Activated B cell treated with CpG ODN at 0.5 μM for 24 hours (primary cell): Measurements from ENCODE around the gene SAP30BP. TPM values are rescaled to one million over a fixed set of nuclear protein-coding genes. Genes with fewer than 3 reads are reported as not detected.

Experiments
- ATAC-seq: fragments of 200-7000 bp; cut with Tn5 transposase; one replicate; pipeline ENCODE4 v1.10.0; 2021; ENCODE audit warnings: low read depth, mild to moderate bottlenecking, moderate library complexity
- CTCF ChIA-PET: fragments of 350-600 bp; sonication (Branson Sonifier 250); formaldehyde crosslinking; loops from one replicate; lab custom pipeline; 2021; ENCODE audit warnings: antibody characterized with exemption; lab: Charles Lee
- POLR2A ChIA-PET: fragments of 350-600 bp; sonication (Branson Sonifier 250); formaldehyde crosslinking; loops from one replicate; lab custom pipeline; 2021; ENCODE audit warnings: antibody characterized with exemption; lab: Charles Lee
- DNase-seq: peaks from one replicate; pipeline ENCODE4 v3.0.0; 2022
- H3K27ac Mint-ChIP-seq: one replicate; pipeline ENCODE4 v1.8.0; 2020; ENCODE audit warnings: mixed read lengths
- H3K27me3 Mint-ChIP-seq: one replicate; pipeline ENCODE4 v1.8.0; 2021; ENCODE audit warnings: mixed read lengths
- H3K36me3 Mint-ChIP-seq: one replicate; pipeline ENCODE4 v1.8.0; 2021; ENCODE audit warnings: low read depth, mixed read lengths
- H3K4me1 Mint-ChIP-seq: one replicate; pipeline ENCODE4 v1.8.0; 2021; ENCODE audit warnings: mixed read lengths
- H3K4me3 Mint-ChIP-seq: one replicate; pipeline ENCODE4 v1.8.0; 2020; ENCODE audit warnings: mild to moderate bottlenecking, mixed read lengths
- H3K9me3 Mint-ChIP-seq: one replicate; pipeline ENCODE4 v1.8.0; 2020; ENCODE audit warnings: mixed read lengths
- intact Hi-C: fragments of 100-400 bp; cut with micrococcal nuclease; formaldehyde crosslinking; loops from one replicate; pipeline ENCODE4 v1.15.1; 2024
- total RNA-seq: library from RNA; stranded (reverse); gene quantifications from 2 replicates; pipeline ENCODE4 v1.2.3, GENCODE V29; 2022
- TF ChIP-seq, protein P1 (sequence below): fragments of 200-600 bp; IDR thresholded peaks from one replicate; pipeline ENCODE4 v1.8.0; 2022; ENCODE audit warnings: antibody characterized with exemption, mild to moderate bottlenecking

SAP30BP gene
- total RNA-seq, 1 donor from 2014 or later, result 184 TPM

DNA sequence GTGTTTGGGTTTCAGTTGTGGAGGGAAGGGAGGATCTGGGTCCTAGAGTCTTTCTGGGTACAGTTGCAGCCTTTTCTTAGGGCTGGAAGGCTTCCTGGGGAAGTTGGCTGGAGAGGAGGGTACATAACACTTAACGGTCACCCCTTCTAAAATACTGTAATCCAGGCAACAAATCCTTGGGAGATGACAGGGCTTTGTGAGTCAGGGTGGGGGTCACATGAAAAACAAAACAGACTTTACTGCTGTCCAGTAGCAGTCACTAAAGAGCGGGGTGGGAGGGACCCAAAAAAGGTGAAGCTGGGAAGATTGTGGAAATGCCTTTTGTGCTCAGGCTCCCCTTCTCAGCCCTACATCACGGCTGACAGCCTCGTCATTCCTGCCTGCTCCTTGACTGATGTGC, 6.3 kb downstream of the SAP30BP start:
- CTCF ChIA-PET, result interaction anchor here (1.3 to 7.7 kb wide), 3 partner anchors 9 to 75 kb away, joined by 4 to 66 read pairs (median 12); no protein-coding TSS in a partner anchor
- intact Hi-C loops, result no loop called here
- Mint-ChIP-seq H3K9me3 (no peaks in the 10 kb centered on the region), H3K4me3 (no peak overlapping the region), H3K27me3 (no peaks in the 10 kb centered on the region), H3K4me1 (peaks cover 28% of the 10 kb centered on the region), H3K36me3 (peaks cover 69% of the 10 kb centered on the region), H3K27ac (no peak overlapping the region)
- POLR2A ChIA-PET, result no interaction called here
- TF ChIP-seq, protein P1, sequence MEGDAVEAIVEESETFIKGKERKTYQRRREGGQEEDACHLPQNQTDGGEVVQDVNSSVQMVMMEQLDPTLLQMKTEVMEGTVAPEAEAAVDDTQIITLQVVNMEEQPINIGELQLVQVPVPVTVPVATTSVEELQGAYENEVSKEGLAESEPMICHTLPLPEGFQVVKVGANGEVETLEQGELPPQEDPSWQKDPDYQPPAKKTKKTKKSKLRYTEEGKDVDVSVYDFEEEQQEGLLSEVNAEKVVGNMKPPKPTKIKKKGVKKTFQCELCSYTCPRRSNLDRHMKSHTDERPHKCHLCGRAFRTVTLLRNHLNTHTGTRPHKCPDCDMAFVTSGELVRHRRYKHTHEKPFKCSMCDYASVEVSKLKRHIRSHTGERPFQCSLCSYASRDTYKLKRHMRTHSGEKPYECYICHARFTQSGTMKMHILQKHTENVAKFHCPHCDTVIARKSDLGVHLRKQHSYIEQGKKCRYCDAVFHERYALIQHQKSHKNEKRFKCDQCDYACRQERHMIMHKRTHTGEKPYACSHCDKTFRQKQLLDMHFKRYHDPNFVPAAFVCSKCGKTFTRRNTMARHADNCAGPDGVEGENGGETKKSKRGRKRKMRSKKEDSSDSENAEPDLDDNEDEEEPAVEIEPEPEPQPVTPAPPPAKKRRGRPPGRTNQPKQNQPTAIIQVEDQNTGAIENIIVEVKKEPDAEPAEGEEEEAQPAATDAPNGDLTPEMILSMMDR, result no peak
- ATAC-seq, result no peak
- no peak for DNase-seq

DNA sequence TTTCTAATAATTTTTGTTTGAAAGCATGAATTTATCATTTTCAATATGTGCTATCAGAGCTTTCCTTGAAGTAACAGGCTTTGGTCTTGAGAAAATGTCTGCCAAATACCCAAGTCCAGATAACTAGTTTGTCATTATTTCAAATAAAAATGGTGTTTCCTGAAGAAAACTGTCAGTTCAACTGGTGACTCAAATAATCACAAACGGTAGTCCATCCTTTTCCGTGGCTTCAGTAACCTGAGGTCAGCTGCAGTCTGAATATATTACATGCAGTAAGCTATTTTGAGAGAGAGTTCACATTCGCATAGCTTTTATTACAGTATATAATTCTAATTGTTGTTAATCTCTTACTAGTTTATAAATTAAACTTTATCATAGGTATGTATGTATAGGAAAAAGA, 9.3 kb downstream of the SAP30BP start:
- peaks cover 26% of the 10 kb centered on the region for H3K4me1 Mint-ChIP-seq
- ChIA-PET POLR2A (interaction anchor here (0.7 to 1.9 kb wide), 4 partner anchors 10 to 131 kb away, joined by 3 to 16 read pairs (median 4); partner anchors contain the start of genes RECQL5 and SAP30BP), CTCF (interaction anchor here (1.4 to 7.7 kb wide), 6 partner anchors 10 to 72 kb away, joined by 3 to 66 read pairs (median 8); partner anchors contain the start of genes RECQL5, SAP30BP and SMIM5)
- H3K4me3 Mint-ChIP-seq, result no peak overlapping the region
- H3K27ac Mint-ChIP-seq, result peak overlapping the region; percentile 9
- TF ChIP-seq, protein P1, result no peak
- no peaks in the 10 kb centered on the region for H3K27me3 Mint-ChIP-seq
- intact Hi-C loops, result no loop called here
- ATAC-seq, result no peak
- H3K36me3 Mint-ChIP-seq, result peaks cover 70% of the 10 kb centered on the region
- DNase-seq, result no peak
- no peaks in the 10 kb centered on the region for H3K9me3 Mint-ChIP-seq

DNA sequence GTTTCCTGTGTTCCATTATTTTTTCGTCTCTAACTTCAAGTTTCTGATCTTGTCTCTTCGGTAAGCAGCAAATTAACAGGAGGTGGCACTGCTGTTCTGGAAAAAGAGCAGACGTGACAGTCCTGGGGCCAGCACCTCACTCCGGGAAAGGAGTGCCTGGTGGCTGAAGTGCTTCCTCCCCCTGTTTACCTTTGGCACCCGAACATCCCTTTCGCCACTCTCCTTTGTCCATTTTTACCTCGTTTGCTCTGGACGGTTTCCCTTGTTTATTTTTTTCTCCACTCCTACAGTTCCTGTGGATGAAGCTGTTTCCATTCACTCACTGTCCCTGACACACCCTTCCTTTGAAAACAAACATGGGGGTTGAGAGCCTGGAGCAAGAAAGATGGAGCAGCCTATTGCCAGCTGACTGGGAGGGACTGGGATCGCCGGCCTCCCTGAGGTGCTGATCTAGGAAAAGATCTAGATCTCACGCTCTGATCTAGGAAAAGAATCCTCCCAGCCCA, 12.6 kb downstream of the SAP30BP start:
- ATAC-seq, result no peak
- ChIA-PET POLR2A (no interaction called here), CTCF (interaction anchor here (1.7 kb wide), 1 partner anchor 8 kb away, joined by 5 read pairs; no protein-coding TSS in a partner anchor)
- Mint-ChIP-seq H3K27ac (peak overlapping the region; percentile 72), H3K36me3 (peaks cover 54% of the 10 kb centered on the region), H3K4me1 (peaks cover 37% of the 10 kb centered on the region), H3K4me3 (no peak overlapping the region), H3K27me3 (no peaks in the 10 kb centered on the region), H3K9me3 (no peaks in the 10 kb centered on the region)
- DNase-seq, result no peak
- intact Hi-C loops, result no loop called here
- TF ChIP-seq, protein P1, result no peak

DNA sequence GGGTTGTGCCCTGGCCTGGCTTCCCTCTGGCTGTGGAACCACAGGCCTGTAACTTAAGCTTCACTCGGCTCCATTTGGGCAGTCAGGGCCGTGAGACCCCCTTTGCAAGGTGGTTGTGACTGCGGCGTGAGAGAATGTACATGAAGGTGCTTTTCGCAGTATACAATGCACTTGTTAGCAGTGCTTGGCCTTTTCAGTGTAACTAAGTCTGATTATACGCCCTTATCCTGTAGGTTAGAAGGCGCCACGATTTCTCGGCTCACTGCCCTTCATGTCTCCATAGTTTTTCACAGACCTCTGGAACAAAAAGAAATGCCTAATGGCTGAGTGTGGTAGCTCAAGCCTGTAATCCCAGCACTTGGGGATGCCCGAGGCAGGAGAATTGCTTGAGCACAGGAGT, 13.3 kb downstream of the SAP30BP start:
- ChIA-PET POLR2A (no interaction called here), CTCF (interaction anchor here (1.5 to 1.7 kb wide), 2 partner anchors 9 to 28 kb away, joined by 3 to 5 read pairs; no protein-coding TSS in a partner anchor)
- Mint-ChIP-seq H3K4me1 (peaks cover 39% of the 10 kb centered on the region), H3K4me3 (no peak overlapping the region), H3K27me3 (no peaks in the 10 kb centered on the region), H3K36me3 (peaks cover 58% of the 10 kb centered on the region), H3K27ac (no peak overlapping the region), H3K9me3 (no peaks in the 10 kb centered on the region)
- TF ChIP-seq, protein P1, result no peak
- DNase-seq (no peak), ATAC-seq (no peak)
- intact Hi-C loops, result no loop called here

DNA sequence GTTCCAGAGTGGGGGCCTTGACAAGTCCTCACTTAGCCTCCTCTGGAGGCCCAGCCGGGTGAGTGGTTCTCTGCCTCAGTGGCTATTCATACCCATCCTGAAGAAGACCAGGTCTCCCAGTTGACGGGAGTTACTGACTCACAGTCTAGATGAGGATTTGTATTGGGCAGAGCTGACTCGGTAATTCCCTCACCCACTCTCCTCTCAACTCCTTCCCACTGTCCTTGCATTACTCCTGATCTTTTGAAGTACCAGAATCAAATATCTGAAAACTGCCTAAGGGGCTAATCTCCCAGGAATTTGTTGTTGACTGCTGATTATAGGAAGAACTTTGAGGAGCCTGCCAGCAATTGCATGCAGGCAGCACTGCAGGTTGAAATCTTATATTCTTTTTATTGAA, 14.2 kb downstream of the SAP30BP start:
- CTCF ChIA-PET, result interaction anchor here (1.5 to 1.7 kb wide), 2 partner anchors 10 to 28 kb away, joined by 3 to 5 read pairs; no protein-coding TSS in a partner anchor
- H3K36me3 Mint-ChIP-seq, result peaks cover 60% of the 10 kb centered on the region
- TF ChIP-seq, protein P1, result no peak
- intact Hi-C loops, result no loop called here
- H3K4me1 Mint-ChIP-seq, result peaks cover 46% of the 10 kb centered on the region
- DNase-seq, result no peak
- H3K27me3 Mint-ChIP-seq, result no peaks in the 10 kb centered on the region
- no peak overlapping the region for H3K4me3 Mint-ChIP-seq
- POLR2A ChIA-PET, result interaction anchor here (1.1 kb wide), 1 partner anchor 13 kb away, joined by 3 read pairs; no protein-coding TSS in a partner anchor
- H3K9me3 Mint-ChIP-seq, result no peaks in the 10 kb centered on the region
- no peak overlapping the region for H3K27ac Mint-ChIP-seq
- ATAC-seq, result no peak
